ENCODE data around the gene PTCD1.

Gene PTCD1, protein sequence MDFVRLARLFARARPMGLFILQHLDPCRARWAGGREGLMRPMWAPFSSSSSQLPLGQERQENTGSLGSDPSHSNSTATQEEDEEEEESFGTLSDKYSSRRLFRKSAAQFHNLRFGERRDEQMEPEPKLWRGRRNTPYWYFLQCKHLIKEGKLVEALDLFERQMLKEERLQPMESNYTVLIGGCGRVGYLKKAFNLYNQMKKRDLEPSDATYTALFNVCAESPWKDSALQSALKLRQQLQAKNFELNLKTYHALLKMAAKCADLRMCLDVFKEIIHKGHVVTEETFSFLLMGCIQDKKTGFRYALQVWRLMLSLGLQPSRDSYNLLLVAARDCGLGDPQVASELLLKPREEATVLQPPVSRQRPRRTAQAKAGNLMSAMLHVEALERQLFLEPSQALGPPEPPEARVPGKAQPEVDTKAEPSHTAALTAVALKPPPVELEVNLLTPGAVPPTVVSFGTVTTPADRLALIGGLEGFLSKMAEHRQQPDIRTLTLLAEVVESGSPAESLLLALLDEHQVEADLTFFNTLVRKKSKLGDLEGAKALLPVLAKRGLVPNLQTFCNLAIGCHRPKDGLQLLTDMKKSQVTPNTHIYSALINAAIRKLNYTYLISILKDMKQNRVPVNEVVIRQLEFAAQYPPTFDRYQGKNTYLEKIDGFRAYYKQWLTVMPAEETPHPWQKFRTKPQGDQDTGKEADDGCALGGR

DNA sequence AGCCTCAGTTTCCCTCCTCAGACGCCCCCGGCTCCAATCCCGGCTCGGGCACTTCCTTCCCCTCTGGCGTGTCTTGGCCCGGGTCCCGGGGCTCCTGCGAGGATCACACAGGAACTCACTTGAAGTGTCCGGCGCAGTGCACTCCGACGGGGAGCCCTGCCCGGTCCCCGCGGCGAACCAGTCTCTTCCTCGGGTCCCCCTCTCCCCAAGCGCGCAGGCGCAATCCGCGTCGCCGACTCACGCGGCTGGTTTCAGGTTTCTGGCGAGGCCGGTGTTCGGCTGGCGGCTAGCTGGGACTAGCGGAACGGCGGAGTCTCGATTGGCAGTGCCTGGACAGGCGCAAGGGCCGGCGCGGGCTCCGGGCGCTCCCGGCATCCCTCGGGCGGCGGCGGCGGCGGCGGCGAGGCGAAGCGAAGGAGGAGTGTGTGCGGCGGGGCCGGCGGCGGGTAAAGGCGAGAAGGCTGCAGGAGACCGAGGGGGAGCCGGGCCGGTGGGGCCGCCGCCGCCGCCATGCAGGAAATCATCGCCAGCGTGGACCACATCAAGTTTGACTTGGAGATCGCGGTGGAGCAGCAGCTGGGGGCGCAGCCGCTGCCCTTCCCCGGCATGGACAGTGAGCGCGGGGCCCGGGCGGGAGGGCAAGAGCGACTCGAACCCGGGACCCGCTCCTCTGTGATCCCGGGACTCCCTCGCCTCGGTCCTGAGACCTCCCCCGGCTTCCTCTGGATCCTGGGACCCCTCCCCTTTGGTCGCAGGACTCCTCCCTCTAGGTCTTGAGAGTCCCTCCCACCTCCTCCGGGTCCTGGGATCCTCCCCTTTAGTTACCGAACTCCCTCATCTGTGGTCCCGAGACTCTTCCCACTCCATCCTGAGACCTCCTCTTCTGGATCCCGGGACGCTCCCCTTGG lies at the start of gene PTCD1, which contains the start of gene CPSF4:
TSS of gene PTCD1 (minus strand) at position 226 of the 908 bp plus-strand sequence. CDS start 3,556 bp downstream, outside the sequence.
TSS of gene CPSF4 (plus strand) at position 371 of the 908 bp plus-strand sequence. CDS start at position 511, 140 bp downstream.
- peak; percentile 94 for DNase-seq

DNA sequence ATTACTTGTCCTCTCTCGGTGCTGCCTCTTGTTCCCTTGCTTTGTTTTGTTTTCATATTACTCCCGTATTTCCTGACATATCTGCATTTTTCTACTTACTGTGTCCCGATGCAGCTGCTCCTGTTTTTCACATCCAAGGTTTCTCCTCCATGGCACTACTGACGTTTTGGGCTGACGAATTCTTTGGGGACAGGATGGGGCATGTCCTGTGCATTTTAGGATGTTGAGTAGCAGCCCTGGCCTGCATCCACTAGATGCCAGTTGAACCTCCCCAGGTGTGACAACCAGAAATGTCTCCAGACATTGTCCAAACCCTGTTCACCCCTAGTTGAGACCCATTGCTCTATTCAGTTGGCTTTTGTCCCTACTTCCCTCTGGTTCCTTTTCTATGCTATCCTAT lies 46.5 kb upstream of the PTCD1 start:
- DNase-seq = no peak

DNA sequence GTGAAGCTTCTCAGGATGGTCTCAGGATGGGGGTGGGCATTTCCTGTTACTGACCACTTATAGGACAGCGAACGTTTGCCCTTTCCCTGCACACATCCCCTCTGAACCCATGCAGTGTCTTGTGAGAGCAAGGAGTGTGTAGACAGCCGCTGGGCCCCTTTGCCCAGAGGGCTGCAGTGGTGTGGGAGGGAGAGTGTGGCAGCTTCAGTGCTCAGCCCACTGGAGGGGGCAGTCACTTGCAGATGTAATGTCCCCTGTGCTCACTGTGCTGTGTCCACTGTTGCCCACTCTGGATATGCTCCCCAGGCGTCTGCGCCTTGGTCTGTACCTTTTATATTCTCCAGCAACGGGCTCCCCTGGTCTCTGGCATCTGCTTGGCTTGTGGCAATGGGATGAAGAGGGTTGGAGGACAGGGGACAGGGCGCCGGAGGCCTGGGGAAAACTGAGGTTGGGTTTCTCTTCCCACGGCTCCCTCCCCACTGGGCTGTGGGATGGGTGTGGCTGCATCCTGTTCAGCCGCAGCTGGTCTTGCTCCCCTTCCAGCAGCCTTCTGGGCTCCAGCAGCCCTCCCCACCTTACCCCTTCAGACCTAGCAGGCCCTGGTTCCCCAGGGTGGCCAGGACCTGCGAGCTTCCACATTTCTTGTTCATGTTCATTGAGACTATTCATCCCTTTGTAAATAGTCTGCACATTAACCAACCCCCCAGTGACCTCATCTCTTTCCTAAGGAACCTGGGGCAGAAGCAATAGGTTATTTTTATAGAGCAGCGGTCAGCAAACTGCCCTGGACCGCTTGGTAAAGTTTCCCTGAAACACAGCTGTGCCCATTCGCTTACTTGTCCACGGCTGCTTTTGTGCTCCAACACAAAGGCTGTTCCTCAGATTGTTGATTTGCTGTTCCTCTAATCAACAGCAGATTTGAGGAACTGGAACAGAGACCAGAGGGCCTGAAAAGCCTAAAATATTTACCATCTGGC lies 40.2 kb upstream of the PTCD1 start:
- DNase-seq = no peak

DNA sequence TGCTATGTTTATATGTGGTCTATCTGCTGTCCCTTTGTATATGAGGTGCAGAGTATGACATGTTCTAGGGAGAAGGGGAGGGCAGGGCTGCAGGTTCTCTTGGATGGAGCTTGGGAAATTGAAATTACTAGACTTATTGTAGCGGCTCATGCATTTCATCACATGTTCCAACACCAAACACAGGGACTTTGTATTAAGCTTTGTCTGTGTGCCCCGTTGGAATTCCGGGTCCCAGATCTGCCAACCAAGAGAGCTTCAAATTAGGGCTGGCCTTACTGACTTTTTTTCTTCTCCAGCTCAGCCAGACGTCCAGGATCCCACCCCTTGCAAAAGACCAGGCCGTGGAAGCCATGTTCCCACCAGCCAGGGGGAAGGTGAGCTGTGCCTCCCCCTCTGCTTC lies 37.5 kb upstream of the PTCD1 start:
- no peak for DNase-seq

DNA sequence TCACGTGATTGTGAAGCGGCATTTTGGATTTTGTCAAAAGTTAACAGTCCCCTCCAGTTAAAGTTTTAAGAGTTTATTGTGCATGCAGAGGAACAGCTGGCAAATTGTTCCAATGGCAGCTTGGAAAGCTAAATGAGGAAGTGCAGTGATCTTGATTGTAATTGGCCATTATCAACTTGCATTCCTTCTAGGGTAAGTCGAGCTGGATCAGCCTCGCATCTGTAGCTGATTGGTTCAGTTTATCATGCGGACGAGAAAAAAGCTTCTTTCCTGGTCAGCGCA lies 34.7 kb upstream of the PTCD1 start:
- no peak for DNase-seq

DNA sequence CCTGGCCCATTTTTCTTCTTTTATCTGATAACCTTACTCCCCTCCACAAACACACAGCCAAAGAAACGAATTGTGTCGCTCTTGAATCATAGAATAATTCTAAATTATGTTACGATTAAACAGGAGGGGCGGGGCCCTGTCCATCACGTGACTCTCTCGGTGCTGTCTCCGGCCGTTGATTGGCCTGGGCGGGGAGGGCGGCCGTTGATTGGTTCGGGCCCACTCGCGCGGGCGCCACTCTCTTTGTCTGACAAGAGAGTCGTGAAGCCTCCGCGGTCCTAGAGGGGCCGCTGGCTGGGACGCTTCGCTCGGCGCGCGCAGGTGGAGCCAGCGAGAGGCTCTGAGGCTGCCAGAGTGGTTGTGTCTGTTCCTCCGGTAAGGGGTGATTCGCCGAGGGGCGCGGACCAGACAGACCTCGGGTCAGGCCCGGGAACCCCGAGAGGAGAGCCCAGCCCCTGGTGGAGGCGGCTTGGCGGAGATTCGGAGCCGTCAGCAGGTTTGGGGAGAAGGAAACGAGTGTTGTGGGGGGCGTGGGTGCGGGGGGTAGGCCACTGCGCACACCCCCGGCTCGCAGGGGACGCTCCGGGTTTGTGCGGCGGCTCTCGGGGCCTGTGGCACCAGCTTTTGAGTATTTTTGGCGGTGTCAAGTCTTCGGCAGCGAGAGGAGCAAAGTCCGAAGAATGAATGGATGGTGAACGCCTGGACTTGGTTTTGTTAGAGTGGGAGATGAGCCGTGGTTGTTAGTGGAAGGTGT lies 34.1 kb upstream of the PTCD1 start, which contains the start of gene ZNF789:
TSS of gene ZNF789 (plus strand) at position 330 of the 754 bp plus-strand sequence. CDS start 3,567 bp downstream, outside the sequence.
- peak; percentile 99 for DNase-seq

DNA sequence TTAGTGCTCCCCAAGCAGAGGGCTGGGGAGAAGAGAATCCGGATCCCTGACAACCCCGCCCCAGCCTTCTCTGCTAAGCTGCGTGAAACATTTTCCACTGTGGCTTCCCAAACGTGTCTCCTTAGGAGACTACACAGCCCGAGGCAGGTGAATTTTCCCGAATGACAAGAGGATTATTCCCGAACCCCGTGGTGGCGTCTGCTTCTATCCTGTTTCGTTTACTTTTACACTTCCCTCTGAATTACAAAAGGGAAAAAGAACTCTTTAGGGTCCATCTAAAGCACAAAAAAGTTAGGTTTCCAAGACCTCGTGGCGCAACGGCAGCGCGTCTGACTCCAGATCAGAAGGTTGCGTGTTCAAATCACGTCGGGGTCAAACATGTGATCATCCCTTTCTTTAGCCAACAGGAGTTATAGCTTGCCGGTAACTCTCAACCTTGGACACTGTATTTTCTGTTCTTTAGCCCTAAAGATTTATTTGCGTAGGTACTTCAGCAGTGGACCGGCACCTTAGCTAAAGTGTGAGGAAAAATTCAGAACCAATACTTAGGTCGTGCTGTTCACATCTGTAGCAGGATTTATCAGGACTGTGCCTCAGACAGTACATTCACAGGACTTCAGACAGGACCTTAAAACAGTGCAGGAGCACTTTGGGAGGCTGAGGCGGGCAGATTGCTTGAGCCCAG lies 30.9 kb upstream of the PTCD1 start:
- DNase-seq = no peak

DNA sequence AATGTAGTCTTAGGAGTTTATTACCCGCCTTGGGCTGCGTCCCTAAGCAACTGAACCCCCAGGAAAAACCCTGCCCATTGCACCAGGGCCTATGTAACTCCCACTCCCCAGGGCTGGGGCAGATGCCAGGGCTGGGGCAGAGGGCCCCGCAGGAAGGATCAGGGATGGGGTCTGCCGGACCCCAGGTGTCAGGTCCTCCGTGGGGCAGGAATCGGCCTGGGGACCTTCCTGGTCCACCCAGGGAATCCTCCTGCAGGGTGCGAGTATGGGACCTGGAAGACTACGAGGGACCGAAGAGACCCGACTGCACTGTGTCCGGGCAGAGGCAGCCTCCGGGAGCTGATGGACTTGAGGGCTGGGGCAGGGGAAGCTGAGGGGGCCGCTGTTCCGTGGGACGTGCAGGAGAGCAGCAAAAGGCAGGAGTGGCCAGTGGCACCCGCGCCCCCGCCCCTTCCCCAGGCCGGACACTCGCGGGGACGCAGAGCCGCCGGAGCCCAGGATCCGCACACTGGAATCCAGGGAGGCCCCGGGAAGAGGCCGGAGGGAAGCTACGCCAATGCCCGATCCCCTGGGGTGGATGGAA lies 29.8 kb upstream of the PTCD1 start:
- DNase-seq = no peak

DNA sequence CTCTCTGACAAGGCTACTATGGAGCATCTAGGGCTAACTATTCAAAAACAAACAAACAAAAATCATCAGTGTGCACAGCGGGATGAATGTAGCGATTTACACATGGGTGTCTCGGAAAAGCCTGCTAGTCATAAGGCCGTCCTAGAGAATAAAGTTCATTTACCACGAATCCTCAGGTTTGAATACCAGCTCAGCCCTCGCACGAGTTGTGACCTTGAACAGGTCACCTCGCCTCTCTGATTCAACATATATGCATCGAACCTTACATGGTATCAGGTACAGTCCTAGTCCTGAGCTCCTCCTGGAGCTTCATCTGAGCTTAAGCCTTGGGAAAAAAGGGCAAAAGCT lies 26.8 kb upstream of the PTCD1 start:
- no peak for DNase-seq

DNA sequence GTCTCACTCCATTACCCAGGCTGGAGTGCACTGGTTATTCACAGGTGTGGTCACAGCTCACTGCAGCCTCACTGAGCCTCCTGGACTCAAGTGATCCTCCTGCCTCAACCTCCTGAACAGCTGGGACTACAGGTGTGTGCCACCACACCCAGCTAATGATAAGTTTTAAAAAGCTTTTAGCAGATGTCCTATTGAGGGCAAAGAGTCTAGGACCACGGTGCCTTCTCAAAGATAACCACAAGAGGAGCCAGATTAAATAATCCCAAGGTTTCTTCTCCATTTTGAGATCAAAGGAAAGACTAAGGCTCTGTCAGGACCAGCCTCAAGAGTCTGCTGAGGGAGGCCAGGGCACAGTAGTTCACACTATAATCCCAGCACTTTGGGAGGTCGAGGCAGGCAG lies 22.6 kb upstream of the PTCD1 start:
- no peak for DNase-seq

DNA sequence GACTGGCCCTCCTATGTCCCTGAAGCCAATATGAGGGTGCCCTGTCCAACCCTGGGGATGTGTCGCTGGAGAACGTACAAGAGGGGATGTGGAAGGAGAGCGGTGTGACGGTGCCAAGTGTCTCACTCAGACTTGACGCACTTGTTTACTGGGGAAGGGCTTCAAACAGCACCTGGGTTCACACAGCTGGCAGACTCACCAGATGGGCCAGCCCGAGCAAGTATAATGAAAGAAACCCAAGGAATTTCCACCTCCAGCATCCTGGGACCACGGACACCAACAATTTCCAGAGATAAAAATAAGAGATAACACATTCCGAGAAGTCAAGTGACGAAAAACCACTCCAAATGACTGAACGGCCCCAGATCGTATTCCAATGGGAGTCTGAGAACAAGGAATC lies 22.1 kb upstream of the PTCD1 start:
- no peak for DNase-seq

DNA sequence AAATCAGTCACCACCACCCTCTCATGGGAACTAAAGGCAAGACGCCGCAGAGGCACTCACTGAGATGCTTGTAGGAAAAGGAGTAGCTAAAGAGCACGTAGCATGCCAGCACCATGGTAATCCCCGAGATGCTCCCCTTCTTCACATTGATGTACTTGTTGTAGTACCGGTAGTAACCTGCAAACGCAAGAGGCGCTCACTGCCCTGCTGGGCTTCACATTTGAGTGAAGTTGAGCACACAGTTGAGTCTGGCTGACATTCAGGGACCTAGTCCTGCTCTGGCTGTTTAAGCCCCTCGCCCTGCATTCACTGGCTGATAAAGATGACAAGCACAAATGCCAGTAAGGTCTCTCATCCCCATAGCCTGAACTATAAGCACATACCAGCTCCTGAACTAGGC lies 20.5 kb upstream of the PTCD1 start:
- DNase-seq = no peak

DNA sequence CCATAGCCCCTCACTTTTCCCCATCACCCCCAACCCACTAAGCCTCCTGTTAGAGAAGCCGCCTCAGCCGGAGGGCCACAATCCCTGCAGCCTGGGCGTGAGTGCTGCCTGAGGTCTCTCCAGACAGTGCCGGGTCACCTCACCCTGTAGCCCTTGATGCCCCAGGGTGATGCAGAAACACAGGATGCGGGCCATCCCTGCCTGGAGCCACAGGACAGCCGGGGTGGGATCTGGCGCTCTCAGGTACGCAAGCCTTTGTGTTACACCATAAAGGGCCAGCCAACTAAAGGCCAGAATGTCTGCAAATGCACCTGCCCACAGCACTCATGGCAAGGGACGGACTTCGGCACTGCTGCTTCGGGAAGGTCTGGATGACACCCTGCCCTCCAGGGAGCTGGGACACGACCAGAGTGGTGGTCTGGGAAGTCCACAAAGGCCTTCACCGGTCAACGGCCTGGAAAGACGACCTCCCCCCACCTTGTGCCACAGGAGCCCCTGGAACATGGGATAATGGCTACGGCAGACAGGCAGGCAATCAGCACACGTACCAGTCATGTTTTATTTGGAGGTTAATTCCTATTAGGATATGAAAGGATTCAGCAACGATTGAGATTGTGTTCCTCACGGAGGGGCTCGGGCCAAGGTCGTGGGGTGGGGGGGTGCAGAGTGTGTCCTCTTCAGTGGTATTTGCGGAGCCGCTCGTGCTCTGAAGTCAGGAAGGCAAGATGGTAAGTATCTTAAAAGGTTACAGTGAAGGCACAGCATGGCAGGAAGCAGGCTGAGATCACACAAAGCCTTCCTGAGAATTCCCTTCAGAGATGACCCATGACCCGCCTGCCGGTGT lies 19.3 kb upstream of the PTCD1 start:
- DNase-seq = no peak

DNA sequence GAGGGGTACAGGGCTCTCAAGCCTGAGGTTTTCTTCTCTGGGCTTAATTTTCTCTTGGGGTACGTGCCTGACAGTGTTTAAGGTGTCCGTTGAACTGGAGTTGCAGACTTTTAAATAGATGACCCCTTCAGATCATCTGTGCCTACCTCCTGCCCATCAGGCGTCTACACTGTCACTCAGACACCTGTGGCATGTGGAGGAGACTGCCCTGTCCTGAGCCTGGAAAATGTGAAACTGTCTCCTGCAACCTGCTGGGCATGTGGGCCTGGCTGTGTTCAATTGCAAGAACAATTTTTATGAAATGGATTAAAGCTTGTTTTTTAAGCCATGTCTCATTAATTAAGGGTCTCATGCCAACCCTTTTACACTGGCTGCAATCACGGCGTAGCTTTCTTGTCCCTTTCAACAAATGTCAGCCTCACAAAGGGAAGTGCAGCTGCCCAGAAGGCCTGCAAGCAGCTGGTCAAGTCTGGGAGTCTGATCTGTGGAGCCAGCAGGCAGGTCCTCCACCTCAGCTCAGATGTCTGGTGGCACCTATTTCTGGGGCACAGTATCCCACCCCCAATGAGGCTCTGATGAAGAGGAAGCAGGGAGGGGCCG lies 18.6 kb upstream of the PTCD1 start:
- DNase-seq = no peak

DNA sequence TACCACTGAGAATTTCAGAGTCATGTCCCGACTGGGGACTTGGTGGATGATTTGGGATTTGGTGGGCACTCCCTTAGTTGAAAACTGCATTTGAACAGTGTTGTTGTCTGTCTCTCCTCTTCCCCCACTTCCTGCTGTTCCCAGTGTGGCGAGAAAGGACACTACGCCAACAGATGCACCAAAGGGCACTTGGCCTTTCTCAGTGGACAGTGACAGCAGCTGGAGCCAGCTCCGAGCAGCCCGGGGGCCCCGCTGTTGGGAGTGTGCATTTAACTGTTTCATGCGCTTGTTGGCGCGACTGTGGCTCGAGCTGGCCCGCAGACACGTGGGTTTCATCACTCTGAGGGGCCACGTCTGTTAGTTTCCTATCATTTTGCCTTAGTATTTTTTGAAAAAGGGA lies 17.7 kb upstream of the PTCD1 start:
- no peak for DNase-seq

DNA sequence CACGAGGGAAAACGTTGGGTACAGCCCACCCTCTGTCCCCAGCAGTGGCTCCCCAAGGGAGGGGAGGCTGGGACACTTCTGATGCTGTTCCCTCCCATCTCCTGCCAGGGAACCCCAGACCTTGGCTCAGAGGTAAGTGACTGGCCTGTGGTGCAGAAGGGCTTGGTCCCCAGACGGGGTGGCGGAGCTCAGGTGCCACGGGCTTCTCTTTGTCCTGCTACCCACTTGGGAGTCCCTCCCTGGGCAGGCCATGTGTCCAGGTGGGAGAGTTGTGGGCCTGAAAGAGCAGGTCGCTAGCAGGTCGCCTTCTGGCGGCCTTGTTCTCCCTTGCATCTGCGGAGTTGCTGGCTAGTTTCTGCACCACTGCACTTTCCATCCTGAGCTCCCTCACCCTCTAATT lies 17.3 kb upstream of the PTCD1 start:
- no peak for DNase-seq

DNA sequence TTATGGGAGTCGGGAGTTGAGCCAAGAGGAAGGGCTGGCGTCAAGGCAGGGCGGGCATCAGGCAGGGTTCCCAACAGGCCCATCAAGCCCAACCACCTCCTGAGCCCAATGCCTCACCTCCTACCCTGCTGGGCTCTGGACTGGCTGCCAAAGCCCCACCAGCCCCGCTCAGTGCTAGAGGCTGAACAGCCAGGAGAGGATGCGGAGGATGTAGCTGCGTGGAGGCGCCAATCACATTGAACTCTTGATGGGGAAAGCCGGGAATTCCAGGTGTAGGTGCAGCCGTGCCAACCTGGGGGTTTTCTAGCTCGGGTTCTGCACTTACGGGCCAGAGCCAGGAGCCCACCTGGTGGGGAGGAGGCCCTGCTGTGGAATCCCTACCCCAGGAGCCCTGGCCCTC lies 14.5 kb upstream of the PTCD1 start:
- DNase-seq = no peak

DNA sequence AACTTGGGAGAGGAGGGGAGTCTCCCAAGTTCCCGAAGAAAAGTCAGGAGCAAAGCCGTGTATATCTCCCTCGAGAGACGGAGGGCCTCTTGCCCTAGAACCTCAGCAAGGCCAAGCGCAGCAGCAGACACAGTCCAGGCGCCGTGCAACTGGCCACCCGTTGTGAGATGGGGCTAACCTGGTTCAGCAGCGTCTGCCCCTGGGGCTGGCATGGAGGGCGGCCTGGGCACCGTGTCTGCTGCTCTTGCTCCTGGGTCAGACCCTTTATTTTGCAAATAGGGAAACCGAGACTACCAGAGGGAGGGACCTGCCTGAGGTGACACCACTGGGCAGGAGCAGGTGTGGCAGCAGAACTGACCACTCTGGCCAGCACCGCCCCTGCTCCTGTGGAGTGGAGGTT lies 13.9 kb upstream of the PTCD1 start:
- DNase-seq = no peak

DNA sequence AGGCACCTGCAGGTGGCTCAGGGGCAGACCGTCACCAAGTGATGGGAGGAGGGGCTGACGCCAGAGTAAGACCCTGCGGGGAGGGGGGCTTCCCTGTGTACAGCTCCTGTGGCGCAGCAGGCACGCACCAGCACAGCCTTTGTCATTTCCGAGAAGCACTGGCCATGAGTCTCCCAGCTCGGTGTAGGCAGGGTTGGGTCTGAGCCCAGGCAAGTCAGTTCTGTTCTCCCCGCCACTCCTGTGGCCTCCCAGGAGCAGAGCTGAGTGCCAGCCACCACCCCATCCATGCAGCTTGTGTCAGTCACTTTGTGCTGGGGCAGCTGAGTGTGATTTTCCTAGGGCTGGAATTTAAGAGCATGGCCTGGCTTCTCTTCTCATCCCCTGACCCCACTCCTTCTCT lies 13.3 kb upstream of the PTCD1 start:
- DNase-seq = no peak

All from stimulated activated CD4-positive, alpha-beta T cell treated with anti-CD3 and anti-CD28 coated beads, Interleukin-4, amount 100 ng/mL, for 1 hour (primary cell).